ENCODE results near the gene ORC5. TPM values are rescaled to one million over a fixed set of nuclear protein-coding genes. Genes with fewer than 3 reads are reported as not detected.
"Not testable (repeated sequence)": the region's sequence is repeated elsewhere in the genome, so short reads cannot be mapped to it uniquely, and the experiment has no call there.

ORC5 gene
- polyA plus RNA-seq, 1 donor (not counting 4 experiments of a cell fraction or from before 2014, with no cell fraction given) = 17.9 TPM

GRCh38 chr7:104179178-104179577 is 28.6 kb downstream of the ORC5 start:
- no peak overlapping the region for H3K4me2 ChIP-seq (ENCODE audit: control insufficient read depth, extremely low read depth, insufficient read depth, low read depth, low read length)
- H3K27me3 ChIP-seq (ENCODE audit: control insufficient read depth, extremely low read depth, insufficient read depth, low read length) = no peaks in the 10 kb centered on the region
- no peaks in the 10 kb centered on the region for H4K20me1 ChIP-seq (ENCODE audit: control insufficient read depth, extremely low read depth, insufficient read depth, low read length)
- peaks cover 3% of the 10 kb centered on the region for H3K9me3 ChIP-seq (ENCODE audit: control insufficient read depth, low read depth, low read length)
- no peak overlapping the region for H2AFZ ChIP-seq (ENCODE audit: control insufficient read depth, low read length)
- DNase-seq (ENCODE audit: low read depth, low spot score) (no peak), FAIRE-seq (no peak)
- no peak overlapping the region for H3K4me3 ChIP-seq (ENCODE audit: control insufficient read depth in 2 of 3, extremely low read depth in 1 of 3, insufficient read depth in 2 of 3, low read depth in 1 of 3, low read length in 3 of 3)
- H3K79me2 ChIP-seq (ENCODE audit: control insufficient read depth, insufficient read depth, low read length) = no peaks in the 10 kb centered on the region
- H3K36me3 ChIP-seq (ENCODE audit: control insufficient read depth in 2 of 2, extremely low read depth in 1 of 2, insufficient read depth in 2 of 2, low read length in 2 of 2) = peaks cover 3 to 5% of the 10 kb centered on the region in 2 experiments
- no peak for TF ChIP-seq CTCF (optimal IDR thresholded peaks at IDR 0.05 in 1 of 3, IDR thresholded peaks at IDR 0.05 in 1 of 3, conservative IDR thresholded peaks at IDR 0.05 in 1 of 3; ENCODE audit: extremely low read depth in 1 of 3, insufficient read depth in 2 of 3, low read length in 3 of 3)
- no peak for TF ChIP-seq EZH2 (IDR thresholded peaks at IDR 0.05; ENCODE audit: low read length)
- H3K4me1 ChIP-seq (ENCODE audit: control insufficient read depth, extremely low read depth, insufficient read depth, low read length) = no peaks in the 10 kb centered on the region
- dilution Hi-C loops (cut with MboI; ENCODE audit: extremely low pct_ligation_motif_present, low sequenced_read_pairs) = no loop called here
- H3K9ac ChIP-seq (ENCODE audit: control insufficient read depth, extremely low read depth, insufficient read depth, low read length) = no peak overlapping the region
- no peaks in the 10 kb centered on the region for H3K9me1 ChIP-seq (ENCODE audit: control insufficient read depth, extremely low read depth, insufficient read depth, low read length)
- no peak overlapping the region for H3K27ac ChIP-seq (ENCODE audit: control insufficient read depth, insufficient read depth, low read length)

DNA sequence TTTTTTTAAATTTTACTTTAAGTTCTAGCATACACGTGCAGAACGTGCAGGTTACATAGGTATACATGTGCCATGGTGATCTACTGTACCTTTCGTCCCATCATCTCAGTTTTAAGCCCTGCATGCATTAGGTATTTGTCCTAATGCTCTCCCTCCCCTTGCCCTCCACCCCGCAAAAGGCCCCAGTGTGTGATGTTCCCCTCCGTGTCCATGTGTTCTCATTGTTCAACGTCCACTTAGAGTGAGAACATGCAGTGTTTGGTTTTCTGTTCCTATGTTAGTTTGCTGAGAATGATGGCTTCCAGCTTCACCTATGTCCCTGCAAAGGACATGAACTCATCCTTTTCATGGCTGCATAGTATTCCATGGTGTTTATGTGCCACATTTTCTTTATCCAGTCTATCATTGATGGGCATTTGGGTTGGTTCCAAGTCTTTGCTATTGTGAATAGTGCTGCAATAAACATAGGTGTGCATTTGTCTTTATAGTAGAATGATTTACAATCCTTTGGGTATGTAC is 30.2 kb downstream of the ORC5 start:
- H3K4me2 ChIP-seq (ENCODE audit: control insufficient read depth, extremely low read depth, insufficient read depth, low read depth, low read length); H3K27ac ChIP-seq (ENCODE audit: control insufficient read depth, insufficient read depth, low read length); DNase-seq (ENCODE audit: low read depth, low spot score); FAIRE-seq; dilution Hi-C loops (cut with MboI; ENCODE audit: extremely low pct_ligation_motif_present, low sequenced_read_pairs); H3K4me3 ChIP-seq (ENCODE audit: control insufficient read depth in 2 of 3, extremely low read depth in 1 of 3, insufficient read depth in 2 of 3, low read depth in 1 of 3, low read length in 3 of 3); H3K9ac ChIP-seq (ENCODE audit: control insufficient read depth, extremely low read depth, insufficient read depth, low read length); H3K9me1 ChIP-seq (ENCODE audit: control insufficient read depth, extremely low read depth, insufficient read depth, low read length); H3K36me3 ChIP-seq (ENCODE audit: control insufficient read depth in 2 of 2, extremely low read depth in 1 of 2, insufficient read depth in 2 of 2, low read length in 2 of 2); H2AFZ ChIP-seq (ENCODE audit: control insufficient read depth, low read length); H4K20me1 ChIP-seq (ENCODE audit: control insufficient read depth, extremely low read depth, insufficient read depth, low read length); H3K9me3 ChIP-seq (ENCODE audit: control insufficient read depth, low read depth, low read length); H3K79me2 ChIP-seq (ENCODE audit: control insufficient read depth, insufficient read depth, low read length); H3K27me3 ChIP-seq (ENCODE audit: control insufficient read depth, extremely low read depth, insufficient read depth, low read length); H3K4me1 ChIP-seq (ENCODE audit: control insufficient read depth, extremely low read depth, insufficient read depth, low read length): not testable (repeated sequence)

DNA sequence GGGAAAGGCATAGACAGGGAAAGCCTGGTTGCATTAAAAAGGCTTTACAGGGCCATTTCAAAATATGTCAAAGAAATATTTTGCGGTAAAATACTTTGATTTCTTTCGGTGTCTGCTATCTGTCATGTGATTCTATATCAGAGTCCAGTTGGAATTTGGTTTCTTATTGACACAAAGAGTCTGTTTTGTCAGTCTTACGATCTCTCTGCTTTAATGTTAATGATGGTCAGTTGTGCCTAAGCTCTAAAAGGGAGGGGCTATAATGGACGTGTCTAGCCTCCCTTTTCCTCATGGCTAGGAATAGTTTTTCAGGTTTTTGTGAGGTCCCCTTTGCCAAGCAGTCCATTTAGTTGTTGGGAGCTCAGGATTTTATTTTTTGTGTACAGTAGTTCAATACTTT is 31.5 kb downstream of the ORC5 start:
- Histone ChIP-seq H3K4me2 (ENCODE audit: control insufficient read depth, extremely low read depth, insufficient read depth, low read depth, low read length) (no peak overlapping the region), H3K9me1 (ENCODE audit: control insufficient read depth, extremely low read depth, insufficient read depth, low read length) (no peaks in the 10 kb centered on the region), H3K36me3 (ENCODE audit: control insufficient read depth in 2 of 2, extremely low read depth in 1 of 2, insufficient read depth in 2 of 2, low read length in 2 of 2) (peaks cover 0 to 4% of the 10 kb centered on the region in 2 experiments), H3K4me3 (ENCODE audit: control insufficient read depth in 2 of 3, extremely low read depth in 1 of 3, insufficient read depth in 2 of 3, low read depth in 1 of 3, low read length in 3 of 3) (no peak overlapping the region), H3K79me2 (ENCODE audit: control insufficient read depth, insufficient read depth, low read length) (no peaks in the 10 kb centered on the region), H3K4me1 (ENCODE audit: control insufficient read depth, extremely low read depth, insufficient read depth, low read length) (no peaks in the 10 kb centered on the region), H3K27me3 (ENCODE audit: control insufficient read depth, extremely low read depth, insufficient read depth, low read length) (no peaks in the 10 kb centered on the region), H3K9ac (ENCODE audit: control insufficient read depth, extremely low read depth, insufficient read depth, low read length) (no peak overlapping the region), H3K9me3 (ENCODE audit: control insufficient read depth, low read depth, low read length) (peaks cover 3% of the 10 kb centered on the region), H3K27ac (ENCODE audit: control insufficient read depth, insufficient read depth, low read length) (no peak overlapping the region), H4K20me1 (ENCODE audit: control insufficient read depth, extremely low read depth, insufficient read depth, low read length) (no peaks in the 10 kb centered on the region), H2AFZ (ENCODE audit: control insufficient read depth, low read length) (no peak overlapping the region)
- FAIRE-seq (no peak), DNase-seq (ENCODE audit: low read depth, low spot score) (no peak)
- dilution Hi-C loops (cut with MboI; ENCODE audit: extremely low pct_ligation_motif_present, low sequenced_read_pairs) = no loop called here
- TF ChIP-seq EZH2 (IDR thresholded peaks at IDR 0.05; ENCODE audit: low read length) (no peak), CTCF (optimal IDR thresholded peaks at IDR 0.05 in 1 of 3, IDR thresholded peaks at IDR 0.05 in 1 of 3, conservative IDR thresholded peaks at IDR 0.05 in 1 of 3; ENCODE audit: extremely low read depth in 1 of 3, insufficient read depth in 2 of 3, low read length in 3 of 3) (no peak)

Measured in keratinocyte (primary cell).